Gastroesophageal sphincter (tissue), 3 donors: ENCODE data around the gene MRPL14.

Source experiments
- EP300 ChIP-seq: sonication (generic); formaldehyde crosslinking; IDR thresholded peaks from one replicate; pipeline ENCODE4 v1.6.1; 2017; ENCODE audit warnings: antibody characterized with exemption, mild to moderate bottlenecking
- POLR2A ChIP-seq, 2 donors: fragments of 450-650 bp; IDR thresholded peaks; one replicate each; pipeline ENCODE4 v1.6.1; 2017; ENCODE audit warnings: antibody characterized with exemption in 2 of 2, mild to moderate bottlenecking in 2 of 2, moderate library complexity in 1 of 2
- POLR2AphosphoS5 ChIP-seq: sonication (generic); formaldehyde crosslinking; IDR thresholded peaks from one replicate; pipeline ENCODE4 v1.6.1; 2017; ENCODE audit warnings: antibody characterized with exemption
- TF ChIP-seq, protein P1 (sequence below), 4 experiments: fragments of 200-600 bp in 2 of 4; fragments of 450-650 bp in 2 of 4; sonication (generic) in 1 of 4; IDR thresholded peaks; one replicate each; pipeline ENCODE4 v1.5.1; 2017 to 2019; ENCODE audit warnings: antibody characterized with exemption in 4 of 4, mild to moderate bottlenecking in 2 of 4, moderate library complexity in 2 of 4

DNA sequence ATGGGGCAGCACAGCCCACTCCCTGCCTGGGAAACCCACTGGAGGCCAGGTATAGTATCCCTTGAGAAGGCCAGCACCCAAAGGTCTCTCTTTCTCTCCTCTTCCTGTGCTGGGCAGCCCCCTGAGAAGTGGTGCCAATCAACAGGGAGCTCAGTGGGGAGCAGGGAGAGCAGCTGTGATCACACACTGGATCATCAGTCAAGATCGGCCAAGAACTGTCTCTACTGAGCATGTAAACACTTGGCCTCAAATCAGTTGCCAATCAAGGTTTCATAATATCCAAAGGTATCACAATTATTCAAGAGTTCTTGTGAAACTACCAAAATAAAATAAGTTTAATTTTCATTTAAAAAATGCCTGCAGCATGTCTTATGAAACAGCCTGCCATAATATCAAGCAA, 18.8 kb downstream of the MRPL14 start:
- TF ChIP-seq, protein P1, sequence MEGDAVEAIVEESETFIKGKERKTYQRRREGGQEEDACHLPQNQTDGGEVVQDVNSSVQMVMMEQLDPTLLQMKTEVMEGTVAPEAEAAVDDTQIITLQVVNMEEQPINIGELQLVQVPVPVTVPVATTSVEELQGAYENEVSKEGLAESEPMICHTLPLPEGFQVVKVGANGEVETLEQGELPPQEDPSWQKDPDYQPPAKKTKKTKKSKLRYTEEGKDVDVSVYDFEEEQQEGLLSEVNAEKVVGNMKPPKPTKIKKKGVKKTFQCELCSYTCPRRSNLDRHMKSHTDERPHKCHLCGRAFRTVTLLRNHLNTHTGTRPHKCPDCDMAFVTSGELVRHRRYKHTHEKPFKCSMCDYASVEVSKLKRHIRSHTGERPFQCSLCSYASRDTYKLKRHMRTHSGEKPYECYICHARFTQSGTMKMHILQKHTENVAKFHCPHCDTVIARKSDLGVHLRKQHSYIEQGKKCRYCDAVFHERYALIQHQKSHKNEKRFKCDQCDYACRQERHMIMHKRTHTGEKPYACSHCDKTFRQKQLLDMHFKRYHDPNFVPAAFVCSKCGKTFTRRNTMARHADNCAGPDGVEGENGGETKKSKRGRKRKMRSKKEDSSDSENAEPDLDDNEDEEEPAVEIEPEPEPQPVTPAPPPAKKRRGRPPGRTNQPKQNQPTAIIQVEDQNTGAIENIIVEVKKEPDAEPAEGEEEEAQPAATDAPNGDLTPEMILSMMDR (IDR thresholded peaks at IDR 0.05): no peak
- no peak for TF ChIP-seq EP300
- TF ChIP-seq POLR2AphosphoS5: no peak
- no peak for TF ChIP-seq POLR2A (IDR thresholded peaks at IDR 0.05)
